CD4-positive, CD25-positive, alpha-beta regulatory T cell (primary cell): ENCODE data around the gene MTG1. TPM values are rescaled to one million over a fixed set of nuclear protein-coding genes. Genes with fewer than 3 reads are reported as not detected.
"Not testable (repeated sequence)": the region's sequence is repeated elsewhere in the genome, so short reads cannot be mapped to it uniquely, and the experiment has no call there.

ENCODE experiments used
- ATAC-seq, 2 donors: fragments of 150-1000 bp; cut with Tn5 transposase; one replicate each; pipeline ENCODE4 v1.10.0; 2021; ENCODE audit warnings: low read depth in 2 of 2, moderate number of reproducible peaks in 2 of 2, moderate library complexity in 1 of 2
- DNase-seq, 3 donors: peaks; one replicate each; pipeline versions ENCODE4 v3.0.0 to v3.0.0-alpha.2; 2012 to 2022; ENCODE audit warnings: mixed read lengths in 1 of 3
- H3K27ac ChIP-seq: one replicate; pipeline ENCODE4 v1.7.0; 2013; ENCODE audit warnings: mild to moderate bottlenecking, low read length; ENCODE audit not compliant: insufficient read depth, poor library complexity, severe bottlenecking
- H3K27me3 ChIP-seq: one replicate; pipeline ENCODE4 v1.7.0; 2013; ENCODE audit warnings: low read length; ENCODE audit not compliant: control insufficient read depth, insufficient read depth
- H3K36me3 ChIP-seq: one replicate; pipeline ENCODE4 v1.7.0; 2013; ENCODE audit warnings: mild to moderate bottlenecking, low read length, moderate library complexity; ENCODE audit not compliant: control insufficient read depth, insufficient read depth
- H3K4me1 ChIP-seq: 2 replicates; pipeline ENCODE4 v1.7.0; 2013; ENCODE audit warnings: mild to moderate bottlenecking, low read length; ENCODE audit not compliant: insufficient read depth, control insufficient read depth, poor library complexity, severe bottlenecking
- H3K4me3 ChIP-seq: one replicate; pipeline ENCODE4 v1.7.0; 2013; ENCODE audit warnings: low read depth, mild to moderate bottlenecking, low read length, moderate library complexity
- H3K9me3 ChIP-seq, 2 experiments: 1 replicate in 1 of 2; 2 replicates in 1 of 2; pipeline ENCODE4 v1.7.0; 2013; ENCODE audit warnings: low read length in 2 of 2, mild to moderate bottlenecking in 1 of 2, moderate library complexity in 1 of 2; ENCODE audit not compliant: control insufficient read depth in 2 of 2
- H3K27ac Mint-ChIP-seq, 3 donors: one replicate each; pipeline ENCODE4 v1.8.0; 2020 to 2022; ENCODE audit warnings: mild to moderate bottlenecking in 3 of 3, mixed read lengths in 3 of 3, moderate library complexity in 2 of 3
- H3K27me3 Mint-ChIP-seq: one replicate; pipeline ENCODE4 v1.8.0; 2022; ENCODE audit warnings: mild to moderate bottlenecking, mixed read lengths
- H3K36me3 Mint-ChIP-seq: one replicate; pipeline ENCODE4 v1.8.0; 2020; ENCODE audit warnings: mixed read lengths
- H3K4me1 Mint-ChIP-seq, 4 donors: one replicate each; pipeline ENCODE4 v1.8.0; 2020 to 2022; ENCODE audit warnings: mixed read lengths in 4 of 4, mild to moderate bottlenecking in 1 of 4
- H3K4me3 Mint-ChIP-seq, 4 donors: one replicate each; pipeline ENCODE4 v1.8.0; 2020 to 2022; ENCODE audit warnings: mild to moderate bottlenecking in 4 of 4, mixed read lengths in 4 of 4, moderate library complexity in 3 of 4
- H3K9me3 Mint-ChIP-seq, 7 donors: one replicate each; pipeline ENCODE4 v1.8.0; 2020 to 2022; ENCODE audit warnings: mixed read lengths in 7 of 7, mild to moderate bottlenecking in 3 of 7, moderate library complexity in 2 of 7
- polyA plus RNA-seq, 4 donors: library from polyadenylated mRNA; unstranded; fragments of 300-500 nt; fragmentation: Illumina TruSeq; gene quantifications; one replicate each; pipeline ENCODE4 v1.2.3, GENCODE V29; 2021
- total RNA-seq: library from RNA; stranded (reverse); gene quantifications from one replicate; pipeline ENCODE4 v1.2.3, GENCODE V29; 2022

MTG1 gene
- total and polyA plus RNA-seq, 5 donors from 2014 or later = 36.7 to 60.8 (median 37.6) TPM

GRCh38 chr10:133420579-133420978 lies 26.6 kb downstream of the MTG1 start:
- Mint-ChIP-seq H3K4me3 (peak overlapping the region in 1 of 4 donors; percentile 54), H3K9me3 (peaks cover 0 to under 1% (median 0%) of the 10 kb centered on the region in 7 donors), H3K36me3 (peaks cover 17% of the 10 kb centered on the region), H3K4me1 (peaks cover 0 to 7% (median under 1%) of the 10 kb centered on the region in 4 donors), H3K27me3 (peaks cover 6% of the 10 kb centered on the region), H3K27ac (no peak overlapping the region)
- H3K4me3 ChIP-seq = no peak overlapping the region
- H3K9me3 ChIP-seq = no peaks in the 10 kb centered on the region
- peaks cover 2% of the 10 kb centered on the region for H3K36me3 ChIP-seq
- DNase-seq (no peak), ATAC-seq (no peak)
- no peaks in the 10 kb centered on the region for H3K27me3 ChIP-seq
- no peak overlapping the region for H3K27ac ChIP-seq
- H3K4me1 ChIP-seq = no peaks in the 10 kb centered on the region

GRCh38 chr10:133421336-133422222 lies 27.6 kb downstream of the MTG1 start:
- H3K36me3 ChIP-seq = no peaks in the 10 kb centered on the region
- H3K9me3 Mint-ChIP-seq = no peaks in the 10 kb centered on the region
- no peaks in the 10 kb centered on the region for H3K27me3 ChIP-seq
- peaks cover 10% of the 10 kb centered on the region for H3K36me3 Mint-ChIP-seq
- H3K4me3 ChIP-seq = no peak overlapping the region
- no peaks in the 10 kb centered on the region for H3K4me1 ChIP-seq
- H3K27me3 Mint-ChIP-seq = peaks cover 6% of the 10 kb centered on the region
- no peak for DNase-seq
- peak overlapping the region in 2 of 4 donors; percentile 35 to 43 for H3K4me3 Mint-ChIP-seq
- H3K27ac Mint-ChIP-seq = peak overlapping the region in 1 of 3 donors; percentile 14
- H3K27ac ChIP-seq = no peak overlapping the region
- H3K9me3 ChIP-seq = no peaks in the 10 kb centered on the region
- no peak for ATAC-seq
- peaks cover 0 to 7% (median 0%) of the 10 kb centered on the region in 4 donors for H3K4me1 Mint-ChIP-seq

- H3K4me1 ChIP-seq = no peaks in the 10 kb centered on the region
- Mint-ChIP-seq H3K4me3 (peak overlapping the region in 2 of 4 donors; percentile 7 to 43), H3K36me3 (peaks cover 10% of the 10 kb centered on the region), H3K27me3 (peaks cover 6% of the 10 kb centered on the region), H3K27ac (no peak overlapping the region), H3K4me1 (peaks cover 0 to 7% (median 0%) of the 10 kb centered on the region in 4 donors), H3K9me3 (no peaks in the 10 kb centered on the region)
- H3K4me3 ChIP-seq = no peak overlapping the region
- H3K9me3 ChIP-seq = no peaks in the 10 kb centered on the region
- H3K27ac ChIP-seq = no peak overlapping the region
- no peaks in the 10 kb centered on the region for H3K36me3 ChIP-seq
- no peak for DNase-seq
- no peak for ATAC-seq
- H3K27me3 ChIP-seq = no peaks in the 10 kb centered on the region
Measured at GRCh38 chr10:133422223-133422806, 28.4 kb downstream of the MTG1 start.

GRCh38 chr10:133422807-133423771 lies 29.1 kb downstream of the MTG1 start:
- Histone ChIP-seq H3K9me3 (no peaks in the 10 kb centered on the region), H3K36me3 (no peaks in the 10 kb centered on the region), H3K4me3 (no peak overlapping the region), H3K4me1 (no peaks in the 10 kb centered on the region), H3K27ac (no peak overlapping the region), H3K27me3 (no peaks in the 10 kb centered on the region)
- peak in 1 of 2 donors; percentile 23 for ATAC-seq
- Mint-ChIP-seq H3K4me1 (peaks cover 0 to 7% (median 0%) of the 10 kb centered on the region in 4 donors), H3K27me3 (peaks cover 6% of the 10 kb centered on the region), H3K4me3 (peak overlapping the region in 1 of 4 donors; percentile 52), H3K36me3 (peaks cover 9% of the 10 kb centered on the region), H3K27ac (no peak overlapping the region), H3K9me3 (peaks cover 0 to 1% (median 0%) of the 10 kb centered on the region in 7 donors)
- DNase-seq = no peak

DNA sequence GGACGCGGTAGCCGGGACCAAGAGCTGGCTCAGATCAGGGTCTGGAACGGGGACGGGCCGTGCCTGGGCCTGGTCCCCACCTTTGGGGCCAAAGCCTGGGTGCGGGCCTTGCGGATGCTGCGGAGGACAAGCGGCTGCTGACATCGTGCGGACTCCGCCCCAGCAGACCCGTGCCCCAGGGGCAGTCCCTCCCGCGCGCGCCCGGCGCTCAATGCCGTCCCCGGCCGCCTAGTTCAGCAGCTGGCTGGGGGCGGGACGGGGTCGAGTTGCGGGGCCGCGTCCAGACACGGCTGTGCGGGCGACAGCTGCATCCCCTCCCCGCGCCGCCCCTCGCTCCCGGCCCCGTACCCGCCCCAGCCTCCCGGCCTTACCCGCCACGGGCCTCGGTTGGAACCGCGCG lies 30.1 kb downstream of the MTG1 start:
- not testable (repeated sequence) for ATAC-seq, H3K9me3 Mint-ChIP-seq, H3K27ac Mint-ChIP-seq

GRCh38 chr10:133424601-133425000 lies 30.6 kb downstream of the MTG1 start, which contains the start of gene SPRN:
SPRN (minus strand) TSS chr10:133424625; CDS start chr10:133423681, 944 bp downstream.
- not testable (repeated sequence) for H3K4me1 ChIP-seq, ATAC-seq, H3K4me1 Mint-ChIP-seq, H3K27me3 ChIP-seq, H3K27me3 Mint-ChIP-seq, H3K4me3 ChIP-seq, H3K27ac ChIP-seq, H3K36me3 ChIP-seq, H3K9me3 ChIP-seq, DNase-seq, H3K27ac Mint-ChIP-seq, H3K36me3 Mint-ChIP-seq
- peaks cover 0 to 10% (median 2%) of the 10 kb centered on the region in 7 donors for H3K9me3 Mint-ChIP-seq
- peak within 1 kb of the TSS in 1 of 4 donors; percentile 52 for H3K4me3 Mint-ChIP-seq

More for the DNA sequence above, 30.1 kb downstream of the MTG1 start:
- not testable (repeated sequence) for H3K27ac ChIP-seq, H3K4me3 ChIP-seq, DNase-seq, H3K4me1 ChIP-seq, H3K27me3 ChIP-seq, H3K4me1 Mint-ChIP-seq, H3K27me3 Mint-ChIP-seq, H3K4me3 Mint-ChIP-seq, H3K9me3 ChIP-seq, H3K36me3 Mint-ChIP-seq, H3K36me3 ChIP-seq

DNA sequence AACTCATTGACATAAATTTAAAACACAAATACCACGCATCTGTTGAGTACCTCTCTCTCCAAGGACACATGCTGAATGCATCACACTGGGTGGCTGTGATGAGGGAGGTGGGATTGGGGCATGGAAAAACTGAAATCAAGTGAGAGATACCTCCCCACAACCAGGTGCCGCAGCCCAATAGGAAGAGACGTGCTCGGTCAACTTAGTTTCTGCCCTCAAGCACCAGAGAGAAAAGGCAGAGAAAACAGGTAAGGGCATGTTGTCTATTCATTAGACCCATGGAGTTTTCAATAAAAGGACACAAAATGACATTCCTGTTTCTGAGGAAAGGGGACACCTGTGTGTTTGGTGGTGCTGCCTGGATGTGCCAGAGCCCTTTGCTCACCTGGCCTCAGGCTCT lies 35.6 kb downstream of the MTG1 start:
- not testable (repeated sequence) for H3K4me1 Mint-ChIP-seq

More for the DNA sequence above, 35.6 kb downstream of the MTG1 start:
- DNase-seq, H3K4me3 ChIP-seq, H3K36me3 Mint-ChIP-seq, H3K36me3 ChIP-seq, H3K27me3 ChIP-seq, H3K9me3 ChIP-seq, ATAC-seq, H3K27ac Mint-ChIP-seq, H3K27me3 Mint-ChIP-seq, H3K27ac ChIP-seq, H3K4me1 ChIP-seq, H3K4me3 Mint-ChIP-seq: not testable (repeated sequence)
- peaks cover 0 to 11% (median 3%) of the 10 kb centered on the region in 7 donors for H3K9me3 Mint-ChIP-seq
